SK-N-SH treated with all-trans-retinoic acid at 6 μM for 48 hours (cell line): ENCODE data around the gene COL23A1.

ENCODE experiments used
- CSRNP3 ChIP-seq: fragments of 250-450 bp; sonication (Bioruptor Pico); IDR thresholded peaks from 2 replicates; pipeline ENCODE4 v1.5.1; 2021; ENCODE audit warnings: mild to moderate bottlenecking, moderate library complexity
- ISL1 ChIP-seq: fragments of 250-450 bp; sonication (Bioruptor Pico); IDR thresholded peaks from 2 replicates; pipeline ENCODE4 v2.1.2; 2022; ENCODE audit warnings: mild to moderate bottlenecking, moderate library complexity
- POU6F1 ChIP-seq: fragments of 250-450 bp; sonication (Bioruptor Pico); IDR thresholded peaks from 2 replicates; pipeline ENCODE4 v1.8.0; 2021; ENCODE audit warnings: low read depth, mild to moderate bottlenecking, moderate library complexity, borderline replicate concordance
- PPARA ChIP-seq: fragments of 250-450 bp; sonication (Bioruptor Pico); IDR thresholded peaks from 2 replicates; pipeline ENCODE4 v1.5.0; 2020; ENCODE audit warnings: mild to moderate bottlenecking, borderline replicate concordance
- RARB ChIP-seq: fragments of 250-450 bp; sonication (Bioruptor Pico); IDR thresholded peaks from 2 replicates; pipeline ENCODE4 v1.8.0; 2021; ENCODE audit warnings: mild to moderate bottlenecking, moderate library complexity
- ZC3H10 ChIP-seq: fragments of 250-450 bp; sonication (Bioruptor Pico); IDR thresholded peaks from 2 replicates; pipeline ENCODE4 v1.5.1; 2021; ENCODE audit warnings: mild to moderate bottlenecking, moderate library complexity
- ZFP30 ChIP-seq: fragments of 450-650 bp; formaldehyde crosslinking; IDR thresholded peaks from 2 replicates; pipeline ENCODE4 v1.5.0; 2022; ENCODE audit warnings: mild to moderate bottlenecking, moderate library complexity
- TF ChIP-seq, protein P1 (sequence below): fragments of 250-450 bp; sonication (Bioruptor Pico); IDR thresholded peaks from 2 replicates; pipeline ENCODE4 v1.8.0; 2020; ENCODE audit warnings: mild to moderate bottlenecking, moderate library complexity, borderline replicate concordance

DNA sequence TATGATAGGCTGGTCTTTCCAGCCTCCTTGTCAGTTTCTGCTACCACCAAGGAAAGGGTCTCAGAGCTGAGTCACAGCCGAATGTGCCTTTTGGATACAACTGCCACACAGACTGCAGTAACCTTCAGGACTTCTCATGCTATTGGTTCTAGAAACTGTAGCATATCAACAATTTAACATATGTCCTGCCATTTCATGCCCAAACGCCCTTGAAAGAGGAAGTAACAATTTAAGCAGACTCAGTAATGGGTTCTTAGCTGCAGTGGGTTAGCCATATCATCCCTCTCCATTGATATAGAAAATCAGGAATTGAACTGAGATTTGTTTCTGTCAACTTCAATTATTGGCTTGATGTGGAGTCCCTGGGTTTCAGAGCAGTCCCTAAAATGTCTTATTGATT lies 40.8 kb upstream of the COL23A1 start:
- TF ChIP-seq PPARA (CRISPR knock-in tag): no peak
- no peak for TF ChIP-seq ZC3H10 (CRISPR knock-in tag)
- TF ChIP-seq CSRNP3 (CRISPR knock-in tag): no peak
- TF ChIP-seq ZFP30: no peak
- no peak for TF ChIP-seq RARB (CRISPR knock-in tag)
- TF ChIP-seq, protein P1, sequence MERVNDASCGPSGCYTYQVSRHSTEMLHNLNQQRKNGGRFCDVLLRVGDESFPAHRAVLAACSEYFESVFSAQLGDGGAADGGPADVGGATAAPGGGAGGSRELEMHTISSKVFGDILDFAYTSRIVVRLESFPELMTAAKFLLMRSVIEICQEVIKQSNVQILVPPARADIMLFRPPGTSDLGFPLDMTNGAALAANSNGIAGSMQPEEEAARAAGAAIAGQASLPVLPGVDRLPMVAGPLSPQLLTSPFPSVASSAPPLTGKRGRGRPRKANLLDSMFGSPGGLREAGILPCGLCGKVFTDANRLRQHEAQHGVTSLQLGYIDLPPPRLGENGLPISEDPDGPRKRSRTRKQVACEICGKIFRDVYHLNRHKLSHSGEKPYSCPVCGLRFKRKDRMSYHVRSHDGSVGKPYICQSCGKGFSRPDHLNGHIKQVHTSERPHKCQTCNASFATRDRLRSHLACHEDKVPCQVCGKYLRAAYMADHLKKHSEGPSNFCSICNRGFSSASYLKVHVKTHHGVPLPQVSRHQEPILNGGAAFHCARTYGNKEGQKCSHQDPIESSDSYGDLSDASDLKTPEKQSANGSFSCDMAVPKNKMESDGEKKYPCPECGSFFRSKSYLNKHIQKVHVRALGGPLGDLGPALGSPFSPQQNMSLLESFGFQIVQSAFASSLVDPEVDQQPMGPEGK (CRISPR knock-in tag): no peak
- TF ChIP-seq ISL1 (CRISPR knock-in tag): no peak
- TF ChIP-seq POU6F1: no peak
